ENCODE measurements around the gene PEMT.

DNA sequence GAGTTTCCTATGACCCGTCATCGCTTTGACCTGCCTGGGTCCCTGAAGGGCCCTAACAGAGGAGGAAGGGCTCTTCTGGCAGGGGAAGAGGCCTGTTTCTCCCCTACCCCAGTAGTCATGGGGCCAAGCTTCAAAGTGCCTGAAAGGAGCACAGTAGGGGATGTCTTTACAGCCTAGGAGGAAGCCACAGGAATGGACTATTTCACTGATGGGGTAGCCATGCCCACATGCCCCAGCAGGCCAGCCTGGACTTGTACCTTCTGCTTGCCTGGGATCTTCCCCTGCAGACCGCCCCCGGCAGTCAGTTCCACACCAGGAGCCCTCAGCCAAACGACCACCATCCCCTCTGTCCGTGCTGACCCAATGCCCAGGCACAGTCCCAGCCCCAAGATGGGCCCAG is 41.8 kb upstream of the PEMT start:
- TF ChIP-seq, protein P1, sequence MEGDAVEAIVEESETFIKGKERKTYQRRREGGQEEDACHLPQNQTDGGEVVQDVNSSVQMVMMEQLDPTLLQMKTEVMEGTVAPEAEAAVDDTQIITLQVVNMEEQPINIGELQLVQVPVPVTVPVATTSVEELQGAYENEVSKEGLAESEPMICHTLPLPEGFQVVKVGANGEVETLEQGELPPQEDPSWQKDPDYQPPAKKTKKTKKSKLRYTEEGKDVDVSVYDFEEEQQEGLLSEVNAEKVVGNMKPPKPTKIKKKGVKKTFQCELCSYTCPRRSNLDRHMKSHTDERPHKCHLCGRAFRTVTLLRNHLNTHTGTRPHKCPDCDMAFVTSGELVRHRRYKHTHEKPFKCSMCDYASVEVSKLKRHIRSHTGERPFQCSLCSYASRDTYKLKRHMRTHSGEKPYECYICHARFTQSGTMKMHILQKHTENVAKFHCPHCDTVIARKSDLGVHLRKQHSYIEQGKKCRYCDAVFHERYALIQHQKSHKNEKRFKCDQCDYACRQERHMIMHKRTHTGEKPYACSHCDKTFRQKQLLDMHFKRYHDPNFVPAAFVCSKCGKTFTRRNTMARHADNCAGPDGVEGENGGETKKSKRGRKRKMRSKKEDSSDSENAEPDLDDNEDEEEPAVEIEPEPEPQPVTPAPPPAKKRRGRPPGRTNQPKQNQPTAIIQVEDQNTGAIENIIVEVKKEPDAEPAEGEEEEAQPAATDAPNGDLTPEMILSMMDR (IDR thresholded peaks at IDR 0.05), result no peak
- no peak for TF ChIP-seq POLR2AphosphoS5 (IDR thresholded peaks at IDR 0.05)
- TF ChIP-seq POLR2A (IDR thresholded peaks at IDR 0.05), result no peak

Measured in sigmoid colon (tissue), 4 donors.